Astrocyte (in vitro differentiated cells and primary cell): ENCODE results near the gene ALPK3. TPM values are rescaled to one million over a fixed set of nuclear protein-coding genes. Genes with fewer than 3 reads are reported as not detected.

Experiments used
- DNase-seq: peaks from one replicate; pipeline ENCODE4 v3.0.0-alpha.2; 2010; ENCODE audit warnings: low read depth
- FAIRE-seq: peaks from 2 replicates; lab custom pipeline; 2011; peaks lifted over from hg19 to GRCh38; lab: Jason Lieb, UNC
- H2AFZ ChIP-seq: 2 replicates; pipeline ENCODE4 v1.6.0; 2012; ENCODE audit warnings: low read depth, low read length, inconsistent platforms
- H3K27ac ChIP-seq: 2 replicates; pipeline ENCODE4 v1.5.1; 2011; ENCODE audit warnings: low read depth, low read length, inconsistent platforms
- H3K27me3 ChIP-seq: 2 replicates; pipeline ENCODE4 v1.6.0; 2011; ENCODE audit warnings: low read length, inconsistent platforms; ENCODE audit not compliant: insufficient read depth
- H3K36me3 ChIP-seq: 2 replicates; pipeline ENCODE4 v1.5.1; 2011; ENCODE audit warnings: low read length, inconsistent platforms; ENCODE audit not compliant: insufficient read depth
- H3K4me1 ChIP-seq: 2 replicates; pipeline ENCODE4 v1.5.1; 2011; ENCODE audit warnings: low read length, inconsistent platforms; ENCODE audit not compliant: insufficient read depth
- H3K4me2 ChIP-seq: 2 replicates; pipeline ENCODE4 v1.6.0; 2012; ENCODE audit warnings: low read length, inconsistent platforms
- H3K4me3 ChIP-seq: 2 replicates; pipeline ENCODE4 v1.5.1; 2011; ENCODE audit warnings: low read depth, mild to moderate bottlenecking, low read length, inconsistent platforms; ENCODE audit not compliant: insufficient read depth
- H3K79me2 ChIP-seq: 2 replicates; pipeline ENCODE4 v1.6.0; 2012; ENCODE audit warnings: mild to moderate bottlenecking, low read length, inconsistent platforms; ENCODE audit not compliant: insufficient read depth
- H3K9ac ChIP-seq: 2 replicates; pipeline ENCODE4 v1.6.0; 2012; ENCODE audit warnings: mild to moderate bottlenecking, low read length, inconsistent platforms
- H3K9me3 ChIP-seq: 2 replicates; pipeline ENCODE4 v1.5.1; 2012; ENCODE audit warnings: low read depth, mild to moderate bottlenecking, low read length, inconsistent platforms; ENCODE audit not compliant: insufficient read depth
- H4K20me1 ChIP-seq: 2 replicates; pipeline ENCODE4 v1.6.0; 2012; ENCODE audit warnings: low read length, inconsistent platforms; ENCODE audit not compliant: insufficient read depth
- H3K27ac Mint-ChIP-seq: one replicate; pipeline ENCODE4 v1.8.0; 2021; ENCODE audit warnings: mild to moderate bottlenecking, mixed read lengths; ENCODE audit not compliant: unreplicated experiment
- H3K27me3 Mint-ChIP-seq: one replicate; pipeline ENCODE4 v1.8.0; 2021; ENCODE audit warnings: low read depth, mixed read lengths; ENCODE audit not compliant: unreplicated experiment
- H3K36me3 Mint-ChIP-seq: one replicate; pipeline ENCODE4 v1.8.0; 2021; ENCODE audit warnings: low read depth, mixed read lengths; ENCODE audit not compliant: unreplicated experiment
- H3K4me1 Mint-ChIP-seq: one replicate; pipeline ENCODE4 v1.8.0; 2021; ENCODE audit warnings: low read depth, mixed read lengths; ENCODE audit not compliant: unreplicated experiment
- H3K4me3 Mint-ChIP-seq: one replicate; pipeline ENCODE4 v1.8.0; 2021; ENCODE audit warnings: mild to moderate bottlenecking, moderate library complexity, mixed read lengths; ENCODE audit not compliant: unreplicated experiment
- H3K9me3 Mint-ChIP-seq: one replicate; pipeline ENCODE4 v1.8.0; 2021; ENCODE audit warnings: mild to moderate bottlenecking, mixed read lengths; ENCODE audit not compliant: unreplicated experiment
- CTCF ChIP-seq: IDR thresholded peaks from 2 replicates; pipeline ENCODE4 v1.5.1; 2011; ENCODE audit warnings: low read depth, mild to moderate bottlenecking, inconsistent platforms, low read length, moderate library complexity; ENCODE audit not compliant: insufficient read depth
- EZH2 ChIP-seq: IDR thresholded peaks from 2 replicates; pipeline ENCODE4 v1.6.1; 2012; ENCODE audit warnings: mild to moderate bottlenecking, low read length, inconsistent platforms; ENCODE audit not compliant: insufficient read depth
- total RNA-seq: library from RNA; stranded (reverse); gene quantifications from 2 replicates; pipeline ENCODE4 v1.2.1, GENCODE V29; 2021

ALPK3 gene
- total RNA-seq, 1 donor from 2014 or later: 9.1 TPM

- H3K4me3 Mint-ChIP-seq: no peak overlapping the region
- no peaks in the 10 kb centered on the region for H3K9me3 Mint-ChIP-seq
- Histone ChIP-seq H4K20me1 (peaks cover 3% of the 10 kb centered on the region), H3K9ac (no peak overlapping the region), H3K27ac (no peak overlapping the region), H3K9me3 (no peaks in the 10 kb centered on the region), H3K36me3 (no peaks in the 10 kb centered on the region), H2AFZ (no peak overlapping the region), H3K4me2 (no peak overlapping the region), H3K4me3 (no peak overlapping the region), H3K79me2 (no peaks in the 10 kb centered on the region), H3K4me1 (peaks cover 5% of the 10 kb centered on the region), H3K27me3 (no peaks in the 10 kb centered on the region)
- FAIRE-seq: no peak
- H3K27me3 Mint-ChIP-seq: peaks cover 3% of the 10 kb centered on the region
- no peak for TF ChIP-seq EZH2
- no peak for TF ChIP-seq CTCF
- peaks cover 10% of the 10 kb centered on the region for H3K4me1 Mint-ChIP-seq
- H3K36me3 Mint-ChIP-seq: peaks cover 20% of the 10 kb centered on the region
- no peak for DNase-seq
- H3K27ac Mint-ChIP-seq: no peak overlapping the region
Measured at GRCh38 chr15:84811828-84812227, 5.3 kb upstream of the ALPK3 start.

GRCh38 chr15:84812842-84813241 lies 4.3 kb upstream of the ALPK3 start:
- no peaks in the 10 kb centered on the region for H3K79me2 ChIP-seq

More at GRCh38 chr15:84812842-84813241, 4.3 kb upstream of the ALPK3 start:
- H3K27me3 ChIP-seq: no peaks in the 10 kb centered on the region
- no peak overlapping the region for H3K4me3 Mint-ChIP-seq
- H3K36me3 Mint-ChIP-seq: peaks cover 14% of the 10 kb centered on the region
- TF ChIP-seq EZH2 (no peak), CTCF (no peak)
- H3K27me3 Mint-ChIP-seq: peaks cover 3% of the 10 kb centered on the region
- H3K4me1 ChIP-seq: peaks cover 9% of the 10 kb centered on the region
- H3K27ac Mint-ChIP-seq: no peak overlapping the region
- no peak overlapping the region for H3K4me2 ChIP-seq
- H3K9me3 ChIP-seq: no peaks in the 10 kb centered on the region
- H3K9ac ChIP-seq: no peak overlapping the region
- DNase-seq: no peak
- H3K36me3 ChIP-seq: no peaks in the 10 kb centered on the region
- no peak overlapping the region for H2AFZ ChIP-seq
- H3K4me1 Mint-ChIP-seq: peaks cover 10% of the 10 kb centered on the region
- no peaks in the 10 kb centered on the region for H3K9me3 Mint-ChIP-seq
- no peak for FAIRE-seq
- no peaks in the 10 kb centered on the region for H4K20me1 ChIP-seq
- H3K4me3 ChIP-seq: no peak overlapping the region
- H3K27ac ChIP-seq: no peak overlapping the region
